GM12872 (cell line): ENCODE results near the gene MPG.

Source experiments
- TF ChIP-seq, protein P1 (sequence below): IDR thresholded peaks from 3 replicates; pipeline ENCODE4 v1.5.1; 2011; ENCODE audit warnings: low read depth, mild to moderate bottlenecking, low read length, moderate library complexity; ENCODE audit not compliant: insufficient read depth

Gene MPG

GRCh38 chr16:37511-37910, 40.5 kb upstream of the MPG start:
- TF ChIP-seq, protein P1, sequence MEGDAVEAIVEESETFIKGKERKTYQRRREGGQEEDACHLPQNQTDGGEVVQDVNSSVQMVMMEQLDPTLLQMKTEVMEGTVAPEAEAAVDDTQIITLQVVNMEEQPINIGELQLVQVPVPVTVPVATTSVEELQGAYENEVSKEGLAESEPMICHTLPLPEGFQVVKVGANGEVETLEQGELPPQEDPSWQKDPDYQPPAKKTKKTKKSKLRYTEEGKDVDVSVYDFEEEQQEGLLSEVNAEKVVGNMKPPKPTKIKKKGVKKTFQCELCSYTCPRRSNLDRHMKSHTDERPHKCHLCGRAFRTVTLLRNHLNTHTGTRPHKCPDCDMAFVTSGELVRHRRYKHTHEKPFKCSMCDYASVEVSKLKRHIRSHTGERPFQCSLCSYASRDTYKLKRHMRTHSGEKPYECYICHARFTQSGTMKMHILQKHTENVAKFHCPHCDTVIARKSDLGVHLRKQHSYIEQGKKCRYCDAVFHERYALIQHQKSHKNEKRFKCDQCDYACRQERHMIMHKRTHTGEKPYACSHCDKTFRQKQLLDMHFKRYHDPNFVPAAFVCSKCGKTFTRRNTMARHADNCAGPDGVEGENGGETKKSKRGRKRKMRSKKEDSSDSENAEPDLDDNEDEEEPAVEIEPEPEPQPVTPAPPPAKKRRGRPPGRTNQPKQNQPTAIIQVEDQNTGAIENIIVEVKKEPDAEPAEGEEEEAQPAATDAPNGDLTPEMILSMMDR = no peak

- TF ChIP-seq, protein P1 = no peak
Measured at GRCh38 chr16:38941-39892, 38.8 kb upstream of the MPG start.

- TF ChIP-seq, protein P1 = no peak
Measured at GRCh38 chr16:41439-42068, 36.5 kb upstream of the MPG start.

DNA sequence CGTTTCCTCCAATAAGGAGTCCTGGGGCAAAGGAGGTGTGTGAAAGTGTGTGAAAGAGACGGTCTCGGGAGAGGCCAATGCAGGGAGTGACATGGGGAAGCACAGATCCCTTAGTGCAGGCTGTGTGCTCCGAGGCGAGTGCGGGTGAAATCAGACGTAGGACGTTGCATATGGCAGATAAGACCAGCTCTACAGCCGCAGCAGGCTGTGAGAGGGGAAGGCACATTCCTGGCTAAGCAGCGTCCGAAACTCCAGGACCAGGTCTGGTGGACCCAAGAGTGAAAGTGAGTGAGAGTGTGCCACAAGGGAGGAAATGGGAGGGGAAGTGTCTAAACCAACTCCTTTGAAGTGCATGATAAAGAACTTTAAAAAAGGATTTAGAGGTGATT, 36.0 kb upstream of the MPG start:
- TF ChIP-seq, protein P1 = no peak

DNA sequence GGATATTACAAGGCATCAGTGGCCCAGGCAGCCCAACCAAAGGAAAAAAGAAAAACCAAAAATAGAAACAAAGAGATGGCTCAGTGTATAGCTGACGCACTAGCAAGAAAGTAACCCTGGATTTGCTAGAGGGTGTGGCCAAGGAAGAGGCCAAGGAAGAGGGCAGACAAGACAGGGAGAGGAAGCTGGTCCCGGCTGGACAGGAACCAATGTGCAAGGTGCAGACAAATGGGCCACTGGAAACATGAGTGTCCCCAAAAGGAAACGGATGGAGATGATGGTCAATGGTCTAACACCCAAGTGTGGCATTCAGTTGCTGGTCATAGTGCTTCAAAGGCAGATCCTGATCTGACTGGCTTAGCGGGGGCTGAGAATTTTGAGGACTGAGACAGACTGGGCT, 35.3 kb upstream of the MPG start:
- TF ChIP-seq, protein P1 = no peak

DNA sequence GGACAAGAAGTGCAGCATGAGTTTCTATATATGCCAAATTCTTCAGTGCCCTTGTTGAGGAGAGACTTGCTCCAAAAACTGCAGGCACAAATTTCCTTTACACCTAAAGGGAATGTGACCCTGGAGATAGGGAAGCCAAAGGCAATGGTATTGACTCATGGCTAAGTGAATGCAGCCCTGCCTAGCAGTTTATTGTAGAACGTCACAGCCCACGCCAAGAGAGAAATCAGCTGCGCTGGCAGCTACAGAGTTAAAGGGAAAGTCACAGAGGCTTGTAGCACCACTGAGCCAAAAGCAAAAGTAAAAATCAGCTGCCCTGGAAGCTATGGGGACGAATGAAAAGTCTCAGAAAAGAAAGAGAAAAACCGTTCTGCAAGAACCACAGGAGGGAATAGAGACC, 34.7 kb upstream of the MPG start:
- TF ChIP-seq, protein P1 = no peak

DNA sequence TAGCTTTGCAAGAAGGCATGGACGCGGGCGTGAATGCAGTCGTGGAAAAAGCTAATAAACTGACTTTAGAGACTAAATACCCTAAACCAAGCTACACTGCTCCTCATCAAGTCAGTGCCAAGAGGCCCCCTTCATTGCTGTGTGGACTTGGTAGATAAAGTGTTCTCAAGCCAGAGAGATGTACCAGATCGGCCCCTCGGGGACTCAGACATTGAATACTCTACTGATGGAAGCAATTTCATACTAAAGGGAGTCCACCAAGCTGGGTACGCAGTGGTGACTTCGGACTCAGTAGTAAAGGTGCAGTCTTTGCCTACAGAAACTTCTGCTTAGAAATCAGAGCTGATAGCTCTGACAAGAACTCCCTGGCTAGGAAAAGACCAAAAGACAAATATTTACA, 33.4 kb upstream of the MPG start:
- TF ChIP-seq, protein P1 = no peak
